ENCODE results near the gene AIG1.

GRCh38 chr6:143037470-143037869 is 23.2 kb upstream of the AIG1 start:
- TF ChIP-seq CTCF (IDR thresholded peaks at IDR 0.05; ENCODE audit: low read length) (no peak), EZH2 (optimal IDR thresholded peaks at IDR 0.05; ENCODE audit: low read depth, low read length) (no peak), EZH2phosphoT487 (IDR thresholded peaks at IDR 0.05; ENCODE audit: low read length) (no peak)

All from MM.1S (cell line).